Mesodermal cell (in vitro differentiated cells): ENCODE measurements around the gene KLHDC9.

Experiments
- H3K27ac ChIP-seq: 2 replicates; pipeline ENCODE4 v1.7.0; 2013; ENCODE audit warnings: mild to moderate bottlenecking, low read depth, low read length, moderate library complexity; ENCODE audit not compliant: severe bottlenecking
- H3K36me3 ChIP-seq: 2 replicates; pipeline ENCODE4 v1.7.1; 2013; ENCODE audit warnings: mild to moderate bottlenecking, low read length, moderate library complexity; ENCODE audit not compliant: control insufficient read depth, insufficient read depth
- H3K4me1 ChIP-seq: one replicate; pipeline ENCODE4 v1.7.1; 2013; ENCODE audit warnings: mild to moderate bottlenecking, low read length; ENCODE audit not compliant: insufficient read depth, control insufficient read depth, poor library complexity, severe bottlenecking
- H3K4me3 ChIP-seq: 2 replicates; pipeline ENCODE4 v1.7.0; 2013; ENCODE audit warnings: low read length, control low read depth, mild to moderate bottlenecking; ENCODE audit not compliant: insufficient read depth, poor library complexity, severe bottlenecking; ENCODE audit errors: extremely low read depth
- H3K9me3 ChIP-seq: 2 replicates; pipeline ENCODE4 v1.7.1; 2013; ENCODE audit warnings: mild to moderate bottlenecking, low read length, moderate library complexity; ENCODE audit not compliant: control insufficient read depth
- WGBS, 2 experiments: methylation state at CpG; one replicate each; pipeline ENCODE4 v1.1.5; 2013; ENCODE audit warnings: missing lambda C conversion rate in 2 of 2; ENCODE audit not compliant: insufficient coverage in 2 of 2; 5-methylcytosine and 5-hydroxymethylcytosine counted together

The KLHDC9 gene

DNA sequence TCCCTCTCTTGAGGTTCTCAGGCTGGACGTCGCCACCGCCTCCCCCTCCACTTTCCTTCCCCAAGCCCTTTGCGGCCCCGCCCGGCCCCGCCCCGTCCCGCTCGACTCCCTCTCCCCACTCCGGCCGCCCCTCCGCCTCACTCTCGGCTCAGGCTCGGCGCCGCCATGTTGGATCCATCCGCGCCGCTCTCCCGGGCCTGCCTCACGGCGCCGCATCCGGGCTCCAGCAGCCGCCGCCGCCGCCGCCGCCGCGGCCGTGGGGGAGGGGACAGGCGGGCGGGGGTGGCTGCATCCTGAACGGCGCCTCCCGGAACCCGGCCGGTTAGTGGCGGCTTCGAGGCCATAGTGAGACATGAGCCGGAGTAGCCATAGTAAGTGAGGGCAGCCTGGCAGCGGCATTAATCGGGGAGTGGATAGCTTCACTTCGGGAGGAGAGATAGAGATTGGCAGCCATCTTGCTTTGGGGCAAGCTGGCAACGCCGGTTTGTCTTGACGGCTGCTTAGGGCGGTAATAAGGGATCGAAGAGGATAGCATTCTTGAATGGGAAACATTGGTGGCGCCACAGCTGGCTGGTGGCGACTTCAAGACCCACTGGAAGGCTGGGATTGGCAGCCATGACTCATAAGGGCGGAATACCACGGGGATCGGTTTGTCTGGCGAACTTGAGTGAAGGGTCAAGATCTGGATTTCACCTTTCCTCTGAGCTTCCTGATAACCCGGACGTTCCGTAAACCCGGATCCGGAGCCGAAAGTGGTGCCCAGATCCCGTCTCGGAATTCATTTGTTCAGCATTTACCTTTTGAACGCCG is 34.5 kb downstream of the KLHDC9 start, which contains the start of gene DEDD:
Gene DEDD (minus strand): TSS at position 258 of the 810 bp plus-strand sequence. CDS start 8,205 bp downstream, outside the sequence.
- WGBS, 2 experiments, result 0% methylated on average over 44 to 49 of the region's 68 CpGs
- H3K9me3 ChIP-seq, result no peaks in the 10 kb centered on the region

GRCh38 chr1:161133220-161133740 is 35.1 kb downstream of the KLHDC9 start:
- no peaks in the 10 kb centered on the region for H3K9me3 ChIP-seq
- H3K4me1 ChIP-seq, result peaks cover 9% of the 10 kb centered on the region
- H3K36me3 ChIP-seq, result peaks cover 32% of the 10 kb centered on the region
- 1% methylated on average over 9 to 11 of the region's 11 CpGs for WGBS, 2 experiments
- peak overlapping the region; percentile 94 for H3K4me3 ChIP-seq
- peak overlapping the region; percentile 99 for H3K27ac ChIP-seq

More for the DNA sequence above, 34.5 kb downstream of the KLHDC9 start, which contains the start of gene DEDD:
- Histone ChIP-seq H3K4me3 (peak within 1 kb of the TSS; percentile 94), H3K4me1 (peaks cover 3% of the 10 kb centered on the region), H3K27ac (peak within 1 kb of the TSS; percentile 99), H3K36me3 (peaks cover 38% of the 10 kb centered on the region)

- Histone ChIP-seq H3K9me3 (no peaks in the 10 kb centered on the region), H3K36me3 (peaks cover 9% of the 10 kb centered on the region), H3K27ac (no peak overlapping the region), H3K4me1 (peaks cover 12% of the 10 kb centered on the region), H3K4me3 (no peak overlapping the region)
- 89 to 91% methylated on average over 1 to 3 of the region's 3 CpGs for WGBS, 2 experiments
Measured at GRCh38 chr1:161137881-161138280, 39.7 kb downstream of the KLHDC9 start.

DNA sequence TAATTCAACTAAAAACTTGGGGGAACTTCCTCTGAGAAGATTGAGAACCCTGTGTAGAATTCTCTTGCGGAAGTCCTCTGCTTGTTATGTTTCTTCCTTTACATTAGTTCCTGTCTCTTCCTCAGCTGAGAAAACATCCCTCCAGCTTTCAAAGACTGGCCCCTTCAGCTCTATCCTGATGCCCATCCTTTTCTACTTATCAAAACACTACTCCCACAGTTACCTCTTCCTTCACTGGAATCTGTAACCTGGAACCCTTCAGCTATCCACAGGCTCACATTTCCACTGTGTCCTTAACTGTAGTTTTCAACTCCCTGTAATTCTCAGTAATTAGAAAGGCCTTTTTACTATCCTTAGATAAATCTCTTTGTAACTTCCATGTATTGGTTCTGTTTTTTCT is 40.3 kb downstream of the KLHDC9 start:
- Histone ChIP-seq H3K9me3 (no peaks in the 10 kb centered on the region), H3K36me3 (peaks cover 9% of the 10 kb centered on the region), H3K4me1 (peaks cover 12% of the 10 kb centered on the region), H3K27ac (no peak overlapping the region), H3K4me3 (no peak overlapping the region)
- WGBS, 2 experiments, result 88 to 100% methylated on average over 1 of the region's 1 CpG

GRCh38 chr1:161139766-161140165 is 41.6 kb downstream of the KLHDC9 start:
- Histone ChIP-seq H3K36me3 (peaks cover 9% of the 10 kb centered on the region), H3K4me3 (no peak overlapping the region), H3K4me1 (peaks cover 12% of the 10 kb centered on the region), H3K9me3 (no peaks in the 10 kb centered on the region), H3K27ac (no peak overlapping the region)
- no CpG with 5 or more reads among the region's 1 CpG for WGBS, 2 experiments

GRCh38 chr1:161140755-161141400 is 42.7 kb downstream of the KLHDC9 start:
- 95 to 96% methylated on average over 25 to 28 of the region's 29 CpGs for WGBS, 2 experiments

GRCh38 chr1:161145832-161146231 is 47.7 kb downstream of the KLHDC9 start:
- no peaks in the 10 kb centered on the region for H3K9me3 ChIP-seq
- H3K4me3 ChIP-seq, result no peak overlapping the region
- H3K27ac ChIP-seq, result no peak overlapping the region
- 71 to 78% methylated on average over 1 of the region's 3 CpGs for WGBS, 2 experiments
- no peaks in the 10 kb centered on the region for H3K4me1 ChIP-seq
- no peaks in the 10 kb centered on the region for H3K36me3 ChIP-seq

More at GRCh38 chr1:161140755-161141400, 42.7 kb downstream of the KLHDC9 start:
- Histone ChIP-seq H3K27ac (no peak overlapping the region), H3K4me1 (peaks cover 12% of the 10 kb centered on the region), H3K9me3 (no peaks in the 10 kb centered on the region), H3K36me3 (peaks cover 3% of the 10 kb centered on the region), H3K4me3 (no peak overlapping the region)
